HG03175 (cell line): ENCODE data around the gene AFG3L2.
"Not testable (repeated sequence)": the region's sequence is repeated elsewhere in the genome, so short reads cannot be mapped to it uniquely, and the experiment has no call there.

Source experiments
- ATAC-seq: cut with Tn5 transposase; IDR thresholded peaks from one replicate; pipeline ENCODE4 v1.9.1; 2021; ENCODE audit warnings: mild to moderate bottlenecking, moderate library complexity; ENCODE audit not compliant: unreplicated experiment

Gene AFG3L2

GRCh38 chr18:12397793-12398192 is 20.8 kb upstream of the AFG3L2 start:
- no peak for ATAC-seq

GRCh38 chr18:12397254-12397653 is 20.2 kb upstream of the AFG3L2 start:
- no peak for ATAC-seq

GRCh38 chr18:12394428-12394827 is 17.4 kb upstream of the AFG3L2 start:
- no peak for ATAC-seq

GRCh38 chr18:12393998-12394397 is 17.0 kb upstream of the AFG3L2 start:
- no peak for ATAC-seq

- ATAC-seq = no peak
Measured at GRCh38 chr18:12393510-12393909, 16.5 kb upstream of the AFG3L2 start.

GRCh38 chr18:12391487-12392165 is 14.6 kb upstream of the AFG3L2 start:
- no peak for ATAC-seq

GRCh38 chr18:12388442-12388841 is 11.4 kb upstream of the AFG3L2 start:
- ATAC-seq = no peak

GRCh38 chr18:12384261-12384660 is 7.2 kb upstream of the AFG3L2 start:
- no peak for ATAC-seq

GRCh38 chr18:12383759-12384158 is 6.7 kb upstream of the AFG3L2 start:
- ATAC-seq = not testable (repeated sequence)

- not testable (repeated sequence) for ATAC-seq
Measured at GRCh38 chr18:12382221-12382814, 5.3 kb upstream of the AFG3L2 start.

- ATAC-seq = not testable (repeated sequence)
Measured at GRCh38 chr18:12378198-12378558, 1.2 kb upstream of the AFG3L2 start.

GRCh38 chr18:12377556-12378197 is 650 bp upstream of the AFG3L2 start:
- no peak for ATAC-seq

GRCh38 chr18:12376034-12376753 is 833 bp downstream of the AFG3L2 start:
- ATAC-seq = no peak

- ATAC-seq = no peak
Measured at GRCh38 chr18:12374401-12374800, 2.6 kb downstream of the AFG3L2 start.

GRCh38 chr18:12373771-12374116 is 3.3 kb downstream of the AFG3L2 start:
- no peak for ATAC-seq

- ATAC-seq = no peak
Measured at GRCh38 chr18:12373116-12373770, 3.8 kb downstream of the AFG3L2 start.

GRCh38 chr18:12372406-12372805 is 4.6 kb downstream of the AFG3L2 start:
- ATAC-seq = no peak

- ATAC-seq = no peak
Measured at GRCh38 chr18:12371590-12371989, 5.4 kb downstream of the AFG3L2 start.

GRCh38 chr18:12369211-12369610 is 7.8 kb downstream of the AFG3L2 start:
- ATAC-seq = no peak

GRCh38 chr18:12366784-12367183 is 10.2 kb downstream of the AFG3L2 start:
- ATAC-seq = no peak

- ATAC-seq = no peak
Measured at GRCh38 chr18:12366379-12366778, 10.6 kb downstream of the AFG3L2 start.
